ENCODE results near the gene FAXDC2. TPM values are rescaled to one million over a fixed set of nuclear protein-coding genes. Genes with fewer than 3 reads are reported as not detected.

Gene FAXDC2
- total and polyA plus RNA-seq, 10 of the 15 experiments (the other 5 are each of a cell fraction or from before 2014, with no cell fraction given): 0.13 to 1.8 (median 0.35) TPM

- Histone ChIP-seq H2AFZ (ENCODE audit: control insufficient read depth, low read depth, low read length) (no peak overlapping the region), H3K4me2 (ENCODE audit: control insufficient read depth, insufficient read depth) (peak overlapping the region; percentile 99), H3K36me3 (ENCODE audit: control insufficient read depth in 2 of 2, insufficient read depth in 2 of 2, low read length in 1 of 2) (peaks cover under 1 to 1% of the 10 kb centered on the region in 2 experiments), H3K9ac (ENCODE audit: control insufficient read depth, insufficient read depth, low read length) (peak overlapping the region; percentile 80; the same call in 1 of the 2 replicates), H3K27ac (ENCODE audit: control insufficient read depth, insufficient read depth) (peak overlapping the region; percentile 91), H3K4me1 (ENCODE audit: control insufficient read depth, insufficient read depth, low read length) (peaks cover 17% of the 10 kb centered on the region), H3K27me3 (replicated peaks in 1 of 2; ENCODE audit: control insufficient read depth in 2 of 2, insufficient read depth in 2 of 2, low read length in 1 of 2) (no peaks in the 10 kb centered on the region), H3K4me3 (peak overlapping the region; percentile 97), H3K9me3 (replicated peaks; ENCODE audit: control insufficient read depth, insufficient read depth, low read length) (no peaks in the 10 kb centered on the region), H3K79me2 (ENCODE audit: control insufficient read depth, insufficient read depth, low read length) (peaks cover 53% of the 10 kb centered on the region), H4K20me1 (ENCODE audit: control insufficient read depth, insufficient read depth) (no peaks in the 10 kb centered on the region; the same call in 1 of the 2 replicates)
- SMC1A ChIA-PET (ENCODE audit: uncharacterized antibody, unreplicated experiment): interaction anchor here (0.7 kb wide), 2 partner anchors 20 to 146 kb away, joined by 3 read pairs; no protein-coding TSS in a partner anchor
- no TSS peak for BruUV-seq (replicated peaks)
- in situ Hi-C loops (cut with MboI) (loop anchor here (5.0 kb wide), 1 partner anchor 108 kb away; no protein-coding TSS in a partner anchor), intact Hi-C loops (cut with micrococcal nuclease; ENCODE audit: unreplicated experiment) (loop anchor here (5.0 kb wide), 1 partner anchor 208 kb away; no protein-coding TSS in a partner anchor)
- CTCF ChIA-PET: interaction anchor here (1.5 kb wide), 1 partner anchor 107 kb away, joined by 3 read pairs; no protein-coding TSS in a partner anchor
- no peak for DNase-seq (ENCODE audit: low read depth, low spot score)
- RAD21 ChIA-PET (ENCODE audit: unreplicated experiment): no interaction called here
- POLR2A ChIA-PET: interaction anchor here (0.9 to 1.3 kb wide), 2 partner anchors 100 to 103 kb away, joined by 3 read pairs; no protein-coding TSS in a partner anchor
- 20% methylated on average over 4 of the region's 4 CpGs for WGBS (ENCODE audit: insufficient coverage, insufficient replicate concordance, low lambda C conversion rate, missing lambda C conversion rate)
- no peak for FAIRE-seq
- no peak for TF ChIP-seq BHLHE40 (IDR thresholded peaks at IDR 0.05; ENCODE audit: borderline replicate concordance in 1 of 2, low read depth in 2 of 2, low read length in 1 of 2)
- TF ChIP-seq TCF3 (IDR thresholded peaks at IDR 0.05; ENCODE audit: borderline replicate concordance, insufficient read depth, low read depth, low read length): no peak
- no peak for TF ChIP-seq NR2F1 (conservative IDR thresholded peaks at IDR 0.05)
- TF ChIP-seq, protein P1, sequence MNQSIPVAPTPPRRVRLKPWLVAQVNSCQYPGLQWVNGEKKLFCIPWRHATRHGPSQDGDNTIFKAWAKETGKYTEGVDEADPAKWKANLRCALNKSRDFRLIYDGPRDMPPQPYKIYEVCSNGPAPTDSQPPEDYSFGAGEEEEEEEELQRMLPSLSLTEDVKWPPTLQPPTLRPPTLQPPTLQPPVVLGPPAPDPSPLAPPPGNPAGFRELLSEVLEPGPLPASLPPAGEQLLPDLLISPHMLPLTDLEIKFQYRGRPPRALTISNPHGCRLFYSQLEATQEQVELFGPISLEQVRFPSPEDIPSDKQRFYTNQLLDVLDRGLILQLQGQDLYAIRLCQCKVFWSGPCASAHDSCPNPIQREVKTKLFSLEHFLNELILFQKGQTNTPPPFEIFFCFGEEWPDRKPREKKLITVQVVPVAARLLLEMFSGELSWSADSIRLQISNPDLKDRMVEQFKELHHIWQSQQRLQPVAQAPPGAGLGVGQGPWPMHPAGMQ (IDR thresholded peaks at IDR 0.05; ENCODE audit: borderline replicate concordance): no peak
- no peak for TF ChIP-seq ATF7 (IDR thresholded peaks at IDR 0.05; ENCODE audit: low read depth)
- no peak for ATAC-seq
Measured at GRCh38 chr5:154860765-154861164, 10.4 kb upstream of the FAXDC2 start.
